Hypothalamus (tissue), 51 donors: ENCODE measurements around the gene NOMO2.
A peak's percentile ranks its signal among the peaks of the same experiment; 100 is the strongest.
"Not testable (repeated sequence)": the region's sequence is repeated elsewhere in the genome, so short reads cannot be mapped to it uniquely, and the experiment has no call there.

Experiments used
- DNase-seq, 51 donors: peaks; one replicate each; lab custom pipeline; 2025; lab: John Stamatoyannopoulos, UW

The NOMO2 gene, protein sequence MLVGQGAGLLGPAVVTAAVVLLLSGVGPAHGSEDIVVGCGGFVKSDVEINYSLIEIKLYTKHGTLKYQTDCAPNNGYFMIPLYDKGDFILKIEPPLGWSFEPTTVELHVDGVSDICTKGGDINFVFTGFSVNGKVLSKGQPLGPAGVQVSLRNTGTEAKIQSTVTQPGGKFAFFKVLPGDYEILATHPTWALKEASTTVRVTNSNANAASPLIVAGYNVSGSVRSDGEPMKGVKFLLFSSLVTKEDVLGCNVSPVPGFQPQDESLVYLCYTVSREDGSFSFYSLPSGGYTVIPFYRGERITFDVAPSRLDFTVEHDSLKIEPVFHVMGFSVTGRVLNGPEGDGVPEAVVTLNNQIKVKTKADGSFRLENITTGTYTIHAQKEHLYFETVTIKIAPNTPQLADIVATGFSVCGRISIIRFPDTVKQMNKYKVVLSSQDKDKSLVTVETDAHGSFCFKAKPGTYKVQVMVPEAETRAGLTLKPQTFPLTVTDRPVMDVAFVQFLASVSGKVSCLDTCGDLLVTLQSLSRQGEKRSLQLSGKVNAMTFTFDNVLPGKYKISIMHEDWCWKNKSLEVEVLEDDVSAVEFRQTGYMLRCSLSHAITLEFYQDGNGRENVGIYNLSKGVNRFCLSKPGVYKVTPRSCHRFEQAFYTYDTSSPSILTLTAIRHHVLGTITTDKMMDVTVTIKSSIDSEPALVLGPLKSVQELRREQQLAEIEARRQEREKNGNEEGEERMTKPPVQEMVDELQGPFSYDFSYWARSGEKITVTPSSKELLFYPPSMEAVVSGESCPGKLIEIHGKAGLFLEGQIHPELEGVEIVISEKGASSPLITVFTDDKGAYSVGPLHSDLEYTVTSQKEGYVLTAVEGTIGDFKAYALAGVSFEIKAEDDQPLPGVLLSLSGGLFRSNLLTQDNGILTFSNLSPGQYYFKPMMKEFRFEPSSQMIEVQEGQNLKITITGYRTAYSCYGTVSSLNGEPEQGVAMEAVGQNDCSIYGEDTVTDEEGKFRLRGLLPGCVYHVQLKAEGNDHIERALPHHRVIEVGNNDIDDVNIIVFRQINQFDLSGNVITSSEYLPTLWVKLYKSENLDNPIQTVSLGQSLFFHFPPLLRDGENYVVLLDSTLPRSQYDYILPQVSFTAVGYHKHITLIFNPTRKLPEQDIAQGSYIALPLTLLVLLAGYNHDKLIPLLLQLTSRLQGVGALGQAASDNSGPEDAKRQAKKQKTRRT

DNA sequence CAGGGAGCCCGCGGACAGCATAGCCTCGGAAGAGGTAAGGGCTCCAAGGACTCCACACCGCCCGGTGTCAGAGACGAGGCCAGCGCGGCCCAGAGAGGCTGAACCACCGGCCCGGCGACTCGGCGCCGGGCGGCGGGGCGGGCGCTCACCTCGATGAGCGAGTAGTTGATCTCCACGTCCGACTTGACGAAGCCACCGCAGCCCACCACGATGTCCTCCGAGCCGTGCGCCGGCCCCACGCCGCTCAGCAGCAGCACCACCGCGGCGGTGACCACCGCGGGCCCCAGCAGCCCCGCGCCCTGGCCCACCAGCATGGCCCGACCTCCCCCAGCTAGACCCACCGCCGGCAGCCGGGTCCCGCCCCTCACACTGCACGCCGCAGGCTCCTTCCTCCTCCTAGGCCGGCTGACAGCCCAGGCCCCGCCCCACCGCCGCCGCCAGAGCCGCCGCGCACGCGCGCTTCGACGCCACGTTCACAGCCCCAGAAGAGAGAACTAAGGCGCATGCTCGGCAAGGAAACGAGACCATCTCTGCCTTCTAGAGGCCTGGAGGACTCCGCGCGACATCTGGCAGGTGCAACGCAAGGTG lies at the start of gene NOMO2:
NOMO2 (minus strand) TSS at position 371 of the 588 bp plus-strand sequence; CDS start at position 314, 57 bp downstream.
- peak in 1 of 51 donors; percentile 31 for DNase-seq

DNA sequence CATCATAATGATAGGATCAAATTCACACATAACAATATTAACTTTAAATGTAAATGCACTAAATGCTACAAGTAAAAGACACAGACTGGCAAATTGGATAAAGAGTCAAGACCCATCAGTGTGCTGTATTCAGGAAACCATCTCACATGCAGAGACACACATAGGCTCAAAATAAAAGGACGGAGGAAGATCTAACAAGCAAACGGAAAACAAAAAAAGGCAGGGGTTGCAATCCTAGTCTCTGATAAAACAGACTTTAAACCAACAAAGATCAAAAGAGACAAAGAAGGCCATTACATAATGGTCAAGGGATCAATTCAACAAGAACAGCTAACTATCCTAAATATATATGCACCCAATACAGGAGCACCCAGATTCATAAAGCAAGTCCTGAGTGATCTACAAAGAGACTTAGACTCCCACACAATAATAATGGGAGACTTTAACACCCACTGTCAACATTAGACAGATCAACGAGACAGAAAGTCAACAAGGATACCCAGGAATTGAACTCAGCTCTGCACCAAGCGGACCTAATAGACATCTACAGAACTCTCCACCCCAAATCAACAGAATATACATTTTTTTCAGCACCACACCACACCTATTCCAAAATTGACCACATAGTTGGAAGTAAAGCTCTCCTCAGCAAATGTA lies 48.4 kb upstream of the NOMO2 start:
- not testable (repeated sequence) for DNase-seq

DNA sequence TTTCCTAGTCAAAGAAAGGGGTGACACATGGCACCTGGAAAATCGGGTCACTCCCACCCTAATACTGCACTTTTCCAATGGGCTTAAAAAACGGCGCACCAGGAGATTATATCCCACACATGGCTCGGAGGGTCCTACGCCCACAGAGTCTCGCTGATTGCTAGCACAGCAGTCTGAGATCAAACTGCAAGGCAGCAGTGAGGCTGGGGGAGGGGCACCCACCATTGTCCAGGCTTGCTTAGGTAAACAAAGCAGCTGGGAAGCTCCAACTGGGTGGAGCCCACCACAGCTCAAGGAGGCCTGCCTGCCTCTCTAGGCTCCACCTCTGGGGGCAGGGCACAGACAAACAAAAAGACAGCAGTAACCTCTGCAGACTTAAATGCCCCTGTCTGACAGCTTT lies 46.4 kb upstream of the NOMO2 start:
- not testable (repeated sequence) for DNase-seq

DNA sequence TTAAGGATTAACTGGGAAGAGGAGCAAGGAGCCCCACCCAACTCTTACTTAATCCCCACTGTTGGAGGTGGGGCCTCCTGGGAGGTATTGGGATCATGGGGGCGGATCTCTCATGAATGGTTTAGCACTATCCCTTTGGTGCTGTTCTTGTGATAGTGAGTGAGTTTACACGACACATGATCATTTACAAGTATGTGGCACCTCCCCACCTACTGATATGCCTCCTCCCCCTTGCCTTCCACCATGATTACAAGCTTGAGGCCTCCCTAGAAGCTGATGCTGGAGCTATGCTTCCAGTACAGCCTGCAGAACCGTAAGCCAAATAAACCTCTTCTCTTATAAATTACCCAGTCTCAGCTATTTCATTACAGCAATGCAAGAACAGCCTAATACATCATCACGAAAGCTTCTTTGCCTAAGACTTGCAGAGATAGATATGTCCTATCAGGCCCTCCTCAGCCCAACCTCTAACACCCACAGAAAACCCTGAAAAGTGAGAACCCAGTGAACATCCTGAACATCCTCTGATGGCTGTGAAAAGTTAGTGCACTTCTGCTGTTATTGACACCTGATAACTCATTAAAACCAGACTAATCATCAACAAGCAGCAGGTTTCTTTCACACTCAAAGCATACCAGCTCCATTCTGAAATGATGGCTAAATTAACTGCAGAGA lies 41.8 kb upstream of the NOMO2 start:
- DNase-seq, result not testable (repeated sequence)

DNA sequence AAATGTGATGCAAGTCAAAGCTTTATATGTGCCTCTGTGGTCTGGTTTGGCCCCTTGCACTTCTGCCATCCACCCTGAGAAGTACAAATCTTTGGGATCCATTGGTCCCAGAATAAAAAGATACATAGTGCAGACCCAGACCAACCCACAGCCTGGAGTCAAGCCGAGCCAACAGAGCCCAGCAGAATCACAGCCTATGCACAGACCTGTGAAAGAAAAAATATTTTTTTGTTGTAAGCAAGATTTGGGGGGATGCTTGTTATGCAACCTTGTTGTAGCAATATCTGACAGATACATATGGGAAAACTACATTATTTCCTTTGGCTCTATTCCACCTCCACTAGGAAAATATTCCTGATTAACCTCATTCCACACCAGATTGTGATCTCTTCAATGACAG lies 36.7 kb upstream of the NOMO2 start:
- not testable (repeated sequence) for DNase-seq

DNA sequence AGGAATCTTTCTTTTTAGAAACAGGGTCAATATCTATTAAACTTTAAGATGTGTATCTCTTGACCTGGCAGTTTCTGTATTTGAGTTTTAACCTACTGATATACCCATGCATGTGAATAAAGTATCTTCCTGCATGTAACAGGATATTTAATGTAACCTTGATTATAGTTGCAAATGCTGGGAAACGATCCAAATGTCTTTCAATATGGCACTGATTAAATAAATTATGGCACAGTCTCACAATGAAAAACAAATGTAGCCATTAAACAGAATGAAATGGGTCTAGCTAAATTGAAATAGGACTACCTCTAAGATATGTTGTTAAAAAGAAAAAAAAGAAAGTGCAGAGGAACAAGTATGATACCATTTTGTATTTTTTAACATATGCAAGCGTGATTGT lies 35.8 kb upstream of the NOMO2 start:
- DNase-seq, result not testable (repeated sequence)

DNA sequence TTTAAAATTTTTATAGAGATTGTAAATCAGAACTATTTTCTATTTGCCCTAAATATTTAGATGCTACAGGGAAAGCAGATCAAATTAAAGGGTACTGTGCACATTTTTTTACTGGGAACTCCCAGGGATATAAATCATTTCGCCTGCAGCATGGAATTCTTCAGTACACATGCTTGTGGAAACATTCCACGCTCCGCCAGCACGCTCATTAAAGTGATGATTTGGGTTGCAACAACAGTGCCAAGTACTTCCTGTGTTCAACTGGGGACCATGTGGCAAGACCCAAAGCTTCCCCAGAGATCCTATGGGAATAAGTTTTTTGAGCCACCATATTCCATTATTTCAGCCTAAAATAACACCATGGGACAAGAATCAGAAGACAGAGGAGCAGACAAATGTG lies 35.4 kb upstream of the NOMO2 start:
- not testable (repeated sequence) for DNase-seq

DNA sequence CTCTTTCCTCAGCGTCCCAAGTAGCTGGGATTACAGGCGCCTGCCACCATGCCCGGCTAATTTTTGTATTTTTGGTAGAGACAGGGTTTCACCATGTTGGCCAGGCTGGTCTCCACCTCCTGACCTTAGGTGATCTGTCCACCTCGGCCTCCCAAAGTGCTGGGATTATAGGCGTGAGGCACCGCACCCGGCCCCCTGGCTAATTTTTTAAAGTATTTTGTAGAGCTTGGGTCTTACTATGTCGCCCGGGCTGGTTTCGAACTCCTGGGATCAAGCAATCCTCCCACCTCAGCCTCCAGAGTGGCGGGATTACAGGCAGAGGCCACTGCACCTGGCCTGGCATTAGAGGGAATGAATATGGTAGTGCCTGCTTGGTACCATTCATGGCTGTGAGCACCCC lies 33.9 kb upstream of the NOMO2 start:
- DNase-seq, result not testable (repeated sequence)

DNA sequence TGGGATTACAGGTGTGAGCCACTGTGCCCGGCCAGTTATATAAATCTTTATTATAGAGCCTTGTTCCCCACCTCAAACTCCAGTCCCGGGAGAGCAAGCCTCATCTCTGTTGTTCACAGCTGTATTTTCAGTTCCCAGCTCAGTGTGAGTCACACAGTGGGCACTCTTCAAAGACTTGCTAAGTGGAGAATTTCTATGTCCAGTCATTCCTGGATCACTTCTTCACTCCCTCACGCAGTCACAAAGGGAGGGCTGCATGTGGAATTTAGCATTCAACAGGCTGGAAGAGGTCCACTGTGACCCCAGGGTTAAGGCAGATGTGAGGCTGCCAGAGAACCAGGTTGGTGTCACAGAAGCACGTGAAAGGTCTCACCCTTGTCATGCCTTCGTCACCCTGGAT lies 33.0 kb upstream of the NOMO2 start:
- not testable (repeated sequence) for DNase-seq

DNA sequence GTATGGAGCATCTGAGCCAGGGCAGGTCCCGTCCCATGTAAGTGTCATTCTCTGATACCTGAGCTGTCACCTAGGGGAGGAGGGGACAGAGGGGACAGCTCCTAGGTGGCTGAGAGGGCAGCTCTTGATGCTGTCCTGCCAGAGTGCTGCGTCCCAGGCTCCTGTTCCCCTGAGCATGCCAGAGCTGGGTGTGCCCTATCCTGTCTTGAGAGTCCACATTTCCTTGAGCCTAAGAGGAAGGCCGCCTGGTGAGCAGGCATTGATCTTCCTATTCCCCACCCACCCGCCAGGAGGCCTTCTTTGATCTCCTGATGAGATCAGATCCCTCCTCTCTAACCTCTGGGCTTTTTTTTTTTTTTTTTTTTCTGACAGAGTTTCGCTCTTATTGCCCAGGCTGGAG lies 32.0 kb upstream of the NOMO2 start:
- not testable (repeated sequence) for DNase-seq

DNA sequence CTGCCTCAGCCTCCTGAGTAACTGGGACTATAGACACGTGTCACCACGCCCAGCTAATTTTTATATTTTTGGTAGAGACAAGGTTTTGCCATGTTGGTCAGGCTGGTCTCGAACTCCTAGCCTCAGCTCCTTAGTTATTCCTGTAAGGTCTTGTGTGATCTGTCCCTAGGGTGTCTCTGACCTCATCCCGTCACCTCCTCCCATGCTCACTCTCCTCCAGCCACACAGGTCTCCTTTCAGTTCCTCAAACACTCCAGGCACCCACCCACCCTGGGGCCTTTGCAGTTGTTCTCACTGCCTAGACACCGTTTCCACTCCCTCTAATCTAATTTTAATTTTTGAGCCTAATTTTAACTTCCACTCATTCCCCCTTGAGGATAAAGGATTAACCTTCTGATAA lies 31.1 kb upstream of the NOMO2 start:
- DNase-seq, result not testable (repeated sequence)

DNA sequence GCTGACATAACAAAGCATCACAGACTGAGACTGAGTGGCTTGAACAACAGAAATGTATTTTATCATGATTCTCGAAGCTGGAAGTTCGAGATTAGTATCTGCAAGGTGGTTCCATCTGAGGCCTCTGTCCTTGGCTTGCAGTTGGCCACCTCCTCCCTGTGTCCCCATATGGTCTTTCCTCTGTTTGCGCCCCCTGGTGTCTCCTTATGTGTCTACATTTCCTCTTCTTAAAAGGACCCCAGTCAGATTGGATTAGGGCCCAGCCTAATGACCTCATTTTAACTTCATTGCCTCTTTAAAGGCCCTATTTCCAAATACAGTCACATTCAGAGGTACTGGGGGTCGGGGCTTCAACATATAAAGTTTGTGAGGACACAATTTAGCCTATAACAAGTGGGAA lies 30.0 kb upstream of the NOMO2 start:
- DNase-seq, result not testable (repeated sequence)

DNA sequence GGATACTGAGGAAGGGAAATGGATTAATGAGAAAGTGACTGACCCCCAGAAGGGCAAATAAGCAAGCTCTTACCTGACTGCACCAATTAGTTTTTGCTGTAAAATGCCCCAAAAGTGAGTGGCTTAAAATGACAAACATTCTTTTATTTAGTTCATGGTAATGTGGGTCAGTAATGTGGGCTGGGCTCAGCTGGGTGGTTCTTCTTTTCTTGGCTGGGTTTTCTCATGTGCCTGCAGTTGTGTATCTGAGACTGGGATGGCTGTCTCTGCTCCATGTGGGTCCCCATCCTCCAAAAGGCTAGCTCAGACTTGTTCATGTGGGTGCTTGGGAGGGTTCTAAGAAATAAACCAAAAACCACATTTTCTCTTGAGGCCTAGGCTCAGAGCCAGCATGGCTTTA lies 29.5 kb upstream of the NOMO2 start:
- not testable (repeated sequence) for DNase-seq

DNA sequence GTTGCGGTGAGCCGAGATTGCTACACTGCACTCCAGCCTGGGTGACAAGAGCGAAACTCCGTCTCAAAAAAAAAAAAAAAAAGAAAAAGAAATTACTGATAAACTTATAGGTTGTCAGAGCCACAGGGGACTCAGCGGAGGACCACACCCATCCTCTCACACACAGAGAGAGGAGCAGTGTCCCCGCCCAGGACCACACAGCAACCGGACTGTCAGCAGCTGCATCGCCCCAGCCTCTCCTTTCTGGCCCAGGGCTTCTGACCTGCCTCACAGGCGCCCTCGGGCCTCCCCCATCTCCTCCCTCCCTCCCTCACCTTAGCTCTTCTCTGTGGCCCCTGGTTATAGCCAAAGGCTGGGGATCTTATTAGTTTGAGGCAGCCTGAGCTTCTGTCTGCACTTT lies 27.9 kb upstream of the NOMO2 start:
- not testable (repeated sequence) for DNase-seq

DNA sequence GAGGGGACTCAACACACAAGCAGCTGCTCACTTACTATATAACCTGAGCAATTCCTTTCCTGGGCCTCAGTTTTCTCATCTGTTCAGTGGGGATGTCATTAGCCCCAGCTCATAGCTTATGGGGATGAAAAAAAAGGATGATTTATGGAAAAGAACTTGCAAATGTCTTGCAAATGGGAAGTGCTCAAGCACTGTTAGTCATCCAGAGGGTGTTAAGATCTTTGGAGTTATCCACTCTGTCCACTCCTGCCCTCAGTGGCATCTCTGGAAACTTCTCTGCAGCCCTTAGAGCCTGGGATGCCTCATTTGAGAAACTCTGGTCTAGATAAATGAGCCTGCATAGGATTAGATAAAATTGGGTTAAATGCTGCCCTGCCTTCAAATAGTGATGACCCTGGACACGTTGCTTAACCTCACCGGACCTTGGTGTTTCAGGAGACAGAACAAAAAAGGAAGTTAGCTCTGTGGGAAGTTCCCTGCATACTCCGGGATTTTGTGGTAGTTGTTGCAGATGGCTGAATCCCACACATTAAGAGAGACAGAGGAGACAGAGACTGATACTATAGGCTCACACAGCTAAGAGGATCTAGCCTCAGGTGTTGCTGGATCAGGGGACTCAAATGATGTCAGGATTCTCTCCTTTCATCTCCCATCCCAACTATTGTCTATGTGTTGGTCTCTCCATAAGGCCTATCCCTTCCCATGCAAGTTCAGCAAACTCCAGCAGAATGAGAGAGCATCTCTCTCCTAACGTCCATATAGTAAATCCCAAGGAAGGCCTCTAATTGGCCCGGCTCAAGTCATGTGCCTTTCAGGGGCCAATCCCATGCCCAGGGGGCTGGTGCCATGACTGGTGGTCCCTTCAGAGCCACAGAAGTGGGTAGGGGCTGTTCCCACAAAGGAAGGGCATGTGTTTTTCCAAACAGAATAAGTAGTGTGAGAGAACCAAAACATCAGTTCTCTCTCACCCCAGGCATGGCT lies 25.0 kb upstream of the NOMO2 start:
- not testable (repeated sequence) for DNase-seq

DNA sequence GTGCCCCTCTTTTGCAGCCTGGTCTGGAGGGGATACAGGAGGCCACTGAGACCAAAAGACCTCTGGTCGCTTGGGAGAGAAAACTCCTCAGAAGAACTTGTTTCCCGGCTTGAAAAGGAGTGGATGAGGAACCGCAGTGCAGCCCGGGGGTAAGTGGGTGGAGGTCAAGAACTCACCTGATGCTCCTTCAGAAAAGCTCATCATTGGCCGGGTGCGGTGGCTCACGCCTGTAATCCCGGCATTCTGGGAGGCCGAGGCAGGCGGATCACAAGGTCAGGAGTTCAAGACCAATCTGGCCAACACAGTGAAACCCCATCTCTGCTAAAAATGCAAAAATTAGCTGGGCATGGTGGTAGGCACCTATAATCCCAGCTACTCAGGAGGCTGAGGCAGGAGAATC lies 23.9 kb upstream of the NOMO2 start:
- not testable (repeated sequence) for DNase-seq

DNA sequence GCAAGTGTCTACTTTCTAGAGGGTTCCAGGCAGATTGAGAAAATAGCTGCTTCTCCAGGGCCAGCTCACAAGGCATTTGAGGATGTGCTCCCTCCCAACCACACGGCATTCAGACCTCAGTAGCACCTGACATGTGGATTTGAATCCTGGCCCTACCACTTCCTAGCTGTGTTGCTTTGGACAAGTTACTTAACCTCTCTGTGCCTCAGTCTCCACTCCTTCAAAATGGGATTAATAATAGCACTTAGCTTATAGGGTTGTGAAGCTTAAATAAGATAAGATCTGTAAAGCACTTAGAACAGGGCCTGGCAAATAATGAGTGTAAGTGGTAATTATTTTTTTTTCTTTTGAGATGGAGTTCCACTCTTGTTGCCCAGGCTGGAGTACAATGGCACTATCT lies 21.0 kb upstream of the NOMO2 start:
- DNase-seq, result no peak

DNA sequence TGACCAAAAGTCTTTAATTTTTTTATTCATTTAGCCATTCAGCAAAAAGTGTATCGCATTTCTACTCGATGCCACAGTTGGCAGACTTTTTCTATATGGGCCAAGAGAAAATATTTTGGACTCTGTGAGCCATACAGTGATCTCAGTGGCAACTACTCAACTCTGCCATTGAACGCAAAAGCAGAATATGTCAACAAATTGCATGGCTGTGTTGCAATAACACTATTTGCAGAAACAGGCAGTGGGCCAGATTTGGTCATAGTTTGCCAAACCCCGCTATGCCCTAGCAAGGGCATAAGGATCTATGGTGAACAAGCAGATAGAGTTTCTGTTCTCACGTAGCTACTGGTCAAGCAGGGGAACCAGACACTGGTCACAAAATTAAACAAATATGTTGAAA lies 18.5 kb upstream of the NOMO2 start:
- DNase-seq, result not testable (repeated sequence)
